SIG-M5 treated with dmso at 0.1 percent for 504 hours (cell line): ENCODE results near the gene EDNRA.

ENCODE experiments used
- DNase-seq: peaks from one replicate; lab custom pipeline; 2025; ENCODE audit not compliant: unreplicated experiment; lab: John Stamatoyannopoulos, UW

EDNRA gene

DNA sequence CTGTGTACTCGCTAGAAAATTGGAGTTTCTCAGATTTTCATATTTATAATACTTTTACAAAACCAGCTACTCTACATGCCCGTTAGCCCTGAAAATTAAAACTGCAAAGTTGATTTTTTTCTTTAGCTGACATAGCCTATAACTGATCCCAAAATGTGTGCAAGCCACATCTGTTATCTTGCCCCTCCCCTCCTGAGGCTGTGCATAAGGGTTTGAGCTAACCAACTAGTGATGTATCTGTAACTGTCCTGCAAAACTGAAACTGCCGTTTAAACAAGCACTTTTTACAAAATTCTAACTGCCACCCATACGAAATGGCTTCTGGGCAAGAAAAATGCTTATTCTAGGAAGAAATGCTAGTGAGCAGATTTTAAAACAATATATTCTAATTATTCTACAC is 59.1 kb downstream of the EDNRA start:
- DNase-seq = no peak

DNA sequence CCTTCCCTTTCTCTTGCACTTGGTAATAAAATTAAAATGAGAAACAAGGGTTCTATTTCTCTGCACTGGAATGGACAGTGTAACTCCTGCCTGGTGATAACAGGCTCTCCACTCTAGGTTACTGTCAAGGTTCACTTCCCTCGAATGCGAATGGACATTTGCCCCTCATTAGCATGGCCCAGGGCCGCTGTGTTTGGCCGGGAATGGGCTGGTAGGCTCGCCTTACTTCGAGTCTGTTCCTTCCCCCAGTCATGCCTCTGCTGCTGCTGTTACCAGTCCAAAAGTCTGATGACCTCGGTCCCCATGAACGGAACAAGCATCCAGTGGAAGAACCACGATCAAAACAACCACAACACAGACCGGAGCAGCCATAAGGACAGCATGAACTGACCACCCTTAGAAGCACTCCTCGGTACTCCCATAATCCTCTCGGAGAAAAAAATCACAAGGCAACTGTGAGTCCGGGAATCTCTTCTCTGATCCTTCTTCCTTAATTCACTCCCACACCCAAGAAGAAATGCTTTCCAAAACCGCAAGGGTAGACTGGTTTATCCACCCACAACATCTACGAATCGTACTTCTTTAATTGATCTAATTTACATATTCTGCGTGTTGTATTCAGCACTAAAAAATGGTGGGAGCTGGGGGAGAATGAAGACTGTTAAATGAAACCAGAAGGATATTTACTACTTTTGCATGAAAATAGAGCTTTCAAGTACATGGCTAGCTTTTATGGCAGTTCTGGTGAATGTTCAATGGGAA is 61.5 kb downstream of the EDNRA start:
- no peak for DNase-seq

DNA sequence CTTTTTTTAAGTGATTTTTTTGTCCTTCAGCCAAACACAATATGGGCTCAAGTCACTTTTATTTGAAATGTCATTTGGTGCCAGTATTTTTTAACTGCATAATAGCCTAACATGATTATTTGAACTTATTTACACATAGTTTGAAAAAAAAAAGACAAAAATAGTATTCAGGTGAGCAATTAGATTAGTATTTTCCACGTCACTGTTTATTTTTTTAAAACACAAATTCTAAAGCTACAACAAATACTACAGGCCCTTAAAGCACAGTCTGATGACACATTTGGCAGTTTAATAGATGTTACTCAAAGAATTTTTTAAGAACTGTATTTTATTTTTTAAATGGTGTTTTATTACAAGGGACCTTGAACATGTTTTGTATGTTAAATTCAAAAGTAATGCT is 62.1 kb downstream of the EDNRA start:
- no peak for DNase-seq

DNA sequence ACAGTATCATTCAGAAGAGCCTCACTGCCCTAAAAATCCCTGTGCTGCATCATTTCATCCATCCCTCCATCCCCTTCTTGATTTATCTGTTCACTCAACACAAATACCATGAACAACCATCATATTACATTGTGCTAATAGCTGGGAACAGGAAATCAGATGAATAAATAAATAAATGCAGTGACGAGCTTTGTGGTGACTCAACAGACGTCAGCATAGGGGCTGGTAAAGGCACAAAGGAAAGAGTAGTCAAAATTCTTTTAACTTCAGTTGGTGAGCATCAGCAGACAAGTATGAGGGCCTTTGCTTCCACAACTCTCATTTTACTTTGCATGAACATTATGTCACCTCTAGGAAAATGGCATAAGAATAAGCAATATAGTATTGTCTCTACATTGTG is 65.5 kb downstream of the EDNRA start:
- no peak for DNase-seq

DNA sequence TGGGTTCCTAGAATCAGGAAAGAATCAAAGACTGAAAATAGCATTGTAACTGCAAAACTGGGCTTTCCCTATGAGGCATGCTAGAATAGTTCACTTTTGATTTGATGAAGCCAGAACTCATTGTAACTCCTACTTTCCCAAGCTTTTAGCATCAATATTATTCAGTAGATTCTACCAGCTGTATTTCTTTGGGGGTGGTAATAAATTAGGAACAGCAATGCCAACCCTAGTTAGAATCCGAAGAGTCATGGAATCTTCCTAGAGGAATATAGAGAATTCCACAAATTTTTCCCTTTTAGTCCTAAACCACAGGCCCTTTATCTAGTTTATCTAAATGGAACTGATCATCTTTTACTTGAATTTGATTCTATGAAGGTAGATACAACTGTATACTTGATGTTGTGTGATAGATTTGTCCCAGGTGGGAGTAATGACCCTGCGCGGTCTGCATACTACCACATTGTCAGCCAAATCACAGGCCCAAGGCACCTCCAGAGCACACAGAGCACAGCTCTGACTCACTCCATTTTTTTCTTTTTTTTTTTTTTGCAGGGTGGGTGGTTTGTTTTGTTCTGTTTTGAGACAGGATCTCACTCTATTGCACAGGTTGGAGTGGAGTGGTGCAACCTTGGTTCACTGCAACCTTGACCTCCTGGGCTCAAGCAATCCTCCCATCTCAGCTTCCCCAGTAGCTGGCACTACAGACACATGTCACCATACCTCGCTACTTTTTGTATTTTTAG is 66.6 kb downstream of the EDNRA start:
- no peak for DNase-seq

DNA sequence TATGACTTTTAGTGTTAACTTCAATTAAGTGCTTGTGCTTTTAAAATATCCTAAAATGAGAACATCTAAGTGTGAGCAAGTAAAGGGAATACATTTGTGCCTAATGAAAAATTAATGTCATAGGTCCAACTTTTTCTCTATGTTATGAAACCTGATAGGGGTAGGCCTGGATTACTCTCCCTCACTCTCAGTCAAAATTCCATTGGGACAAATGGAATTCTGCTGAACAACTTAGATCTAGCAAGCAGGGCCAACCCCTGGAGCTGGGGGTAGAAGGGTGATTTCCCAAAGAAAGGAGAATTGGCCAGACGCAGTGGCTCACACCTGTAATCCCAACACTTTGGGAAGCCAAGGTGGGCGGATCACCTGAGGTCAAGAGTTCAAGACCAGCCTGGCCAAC is 67.4 kb downstream of the EDNRA start:
- DNase-seq = no peak

DNA sequence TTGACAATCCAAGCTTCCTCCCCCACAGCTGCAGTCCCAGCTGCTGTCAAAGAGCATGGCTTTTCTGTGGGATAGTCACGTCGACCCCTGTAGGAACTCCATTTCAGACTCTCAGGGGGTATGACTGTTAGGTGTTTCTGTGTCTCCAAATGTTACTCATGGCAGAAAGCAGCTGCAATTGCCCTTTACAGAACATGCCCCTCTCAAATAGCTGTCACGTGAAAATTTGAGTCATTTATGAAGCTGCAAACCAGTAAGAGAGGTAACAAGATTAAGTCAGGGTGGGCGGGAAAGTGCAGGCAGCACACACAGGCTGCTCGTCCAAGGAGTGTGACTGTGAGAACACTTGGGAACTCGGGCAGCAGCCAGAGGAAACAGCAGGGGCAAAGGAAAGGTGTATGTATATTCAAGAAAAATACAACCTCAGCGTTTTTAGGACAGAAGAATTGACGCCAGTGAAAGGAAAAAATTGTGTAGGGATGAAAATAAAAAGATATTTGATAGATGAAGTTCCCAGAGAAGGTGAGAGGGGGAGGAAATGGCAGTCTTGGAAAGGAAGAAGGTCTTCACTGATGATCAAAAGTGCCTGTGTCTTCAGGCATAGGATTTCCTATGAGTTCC is 69.8 kb downstream of the EDNRA start:
- DNase-seq = no peak

DNA sequence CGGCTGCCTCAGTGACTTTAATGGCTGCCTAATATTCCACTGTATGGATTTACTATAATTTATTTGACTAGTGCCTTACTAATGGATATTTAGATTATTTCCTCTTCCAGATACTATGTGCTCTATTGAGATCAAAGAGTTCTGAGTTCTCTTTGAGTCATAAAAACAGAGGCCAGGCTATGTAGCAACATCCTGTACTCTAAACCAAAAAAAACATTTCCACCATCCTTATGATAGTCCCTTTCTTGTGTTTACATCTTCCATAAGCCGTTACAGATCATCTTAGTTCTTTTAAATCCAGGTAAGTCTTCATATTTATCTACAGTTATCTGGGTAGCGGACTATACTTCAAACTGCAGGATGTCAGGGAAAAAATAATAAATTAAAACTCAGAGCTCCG is 79.7 kb downstream of the EDNRA start:
- DNase-seq = no peak

DNA sequence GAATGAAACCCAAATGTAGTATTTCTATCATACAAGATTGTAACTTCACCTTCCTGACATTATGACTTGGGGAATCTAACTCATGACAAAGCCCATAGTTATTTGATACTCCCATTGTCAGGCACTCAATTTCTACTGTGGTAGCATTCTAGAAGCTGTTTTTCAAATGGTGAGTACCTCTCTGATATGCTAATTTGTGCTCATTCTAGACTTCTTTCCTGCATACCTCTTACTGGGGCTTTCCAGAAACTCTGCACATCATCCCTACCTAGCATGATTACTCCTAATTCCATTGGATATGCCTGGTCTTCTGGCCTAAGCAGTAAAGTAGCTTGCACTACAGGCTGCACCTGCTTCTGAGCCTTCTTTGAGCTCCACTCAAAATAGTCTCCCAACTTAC is 85.9 kb downstream of the EDNRA start:
- no peak for DNase-seq

DNA sequence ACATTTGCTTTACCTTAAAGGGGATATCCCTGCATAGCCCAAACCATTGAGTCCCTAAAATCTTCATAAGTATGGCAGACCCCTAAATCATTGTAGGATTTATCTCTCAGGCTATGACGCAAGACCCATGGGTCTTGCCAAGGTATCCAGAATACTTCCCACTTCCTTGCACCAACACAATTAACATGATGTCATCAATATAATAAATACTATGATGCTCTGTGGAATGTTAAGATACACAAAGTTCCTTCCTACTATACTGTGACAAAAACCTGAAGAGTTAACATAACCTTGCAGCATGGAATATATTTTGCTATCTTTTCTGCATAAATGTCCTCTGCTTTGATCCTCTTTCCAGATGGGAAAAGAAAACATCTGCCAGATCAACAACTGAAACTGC is 86.4 kb downstream of the EDNRA start:
- no peak for DNase-seq

DNA sequence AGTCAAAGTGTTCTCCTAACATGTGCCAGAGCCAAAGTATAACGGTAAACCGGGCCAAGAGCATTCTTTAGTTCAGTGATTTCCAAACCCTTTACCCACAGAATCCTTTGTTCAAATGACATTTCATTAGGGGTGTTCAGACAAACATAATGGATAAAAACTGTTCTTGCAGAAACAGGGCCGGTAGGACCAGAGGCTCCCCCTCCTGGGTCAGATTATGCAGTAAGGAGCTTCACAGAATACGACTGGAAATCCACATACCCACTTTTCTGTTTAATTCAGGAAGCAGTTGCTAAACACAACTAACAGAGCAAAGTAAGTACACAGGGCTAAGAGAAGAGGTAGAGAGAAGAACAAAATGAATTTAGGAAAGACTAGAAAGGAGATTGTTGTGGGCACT is 89.7 kb downstream of the EDNRA start:
- DNase-seq = no peak

DNA sequence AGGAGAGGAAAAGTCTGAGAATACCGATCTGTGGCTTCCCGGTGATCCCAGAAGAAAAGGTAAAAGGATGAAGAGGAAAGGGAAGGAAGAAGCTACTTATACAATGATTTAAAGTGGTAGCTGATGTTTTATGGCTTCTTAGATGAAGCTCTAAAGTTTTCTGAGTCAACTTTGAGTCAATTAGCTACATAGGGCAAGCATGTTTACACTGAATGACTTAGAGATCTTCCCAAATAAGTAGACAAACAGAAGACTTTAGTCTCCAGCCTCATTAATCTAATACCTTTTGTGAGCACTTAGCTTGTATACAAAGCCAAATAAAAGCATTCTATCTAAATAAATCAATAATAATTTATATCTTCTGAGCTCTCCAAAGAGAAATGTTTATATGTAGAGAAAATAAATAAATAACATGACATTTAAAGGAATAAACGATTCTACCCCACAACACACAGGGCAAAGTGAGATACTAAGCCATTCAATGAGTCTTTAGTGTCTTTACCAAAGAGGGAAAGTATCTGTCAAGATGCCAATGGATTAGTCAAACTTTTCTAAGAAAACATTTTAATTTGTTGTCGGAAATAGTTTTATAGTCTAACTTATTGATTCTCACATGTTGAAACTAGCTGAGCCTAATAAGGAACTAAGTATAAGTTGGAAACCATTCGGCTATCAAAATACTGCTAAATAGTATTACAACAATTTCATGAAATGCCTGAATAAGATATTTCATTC is 90.3 kb downstream of the EDNRA start:
- no peak for DNase-seq

DNA sequence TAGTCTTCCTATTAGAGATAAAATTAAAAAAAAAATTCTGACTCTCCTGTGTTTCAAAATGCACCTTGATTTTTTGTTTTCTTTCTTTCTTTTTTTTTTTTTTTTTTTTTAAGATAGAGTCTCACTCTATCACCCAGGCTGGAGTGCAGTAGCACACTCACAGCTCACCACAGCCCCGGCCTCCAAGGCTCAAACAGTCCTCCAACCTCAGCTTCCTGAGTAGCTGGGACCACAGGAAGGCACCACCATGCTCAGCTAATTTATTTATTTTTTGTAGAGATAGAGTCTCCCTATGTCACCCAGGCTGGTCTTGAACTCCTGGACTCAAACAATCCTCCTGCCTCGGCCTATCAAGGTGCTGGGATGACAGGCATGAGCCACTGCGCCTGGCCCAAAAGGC is 95.2 kb downstream of the EDNRA start:
- no peak for DNase-seq

DNA sequence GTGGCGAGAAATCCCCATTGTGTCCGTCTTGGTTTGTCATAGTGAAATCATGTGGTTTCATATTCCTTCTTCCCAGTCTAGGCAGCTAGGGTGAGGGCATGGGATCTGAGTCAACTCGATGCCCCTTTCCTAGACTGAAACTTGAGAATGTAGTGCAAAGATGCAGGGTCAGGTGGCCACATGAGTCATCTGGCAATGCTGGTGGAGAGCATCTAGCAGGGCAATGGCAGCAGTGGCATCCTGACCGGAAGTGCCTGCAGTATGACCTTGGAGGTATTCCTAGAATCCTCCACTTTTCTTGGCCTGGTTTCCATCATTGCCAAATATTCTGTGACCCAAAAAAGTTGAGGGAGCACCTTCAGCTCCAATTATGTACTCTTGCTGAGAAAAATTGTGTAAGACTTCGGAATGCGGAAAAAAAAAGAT is 97.2 kb downstream of the EDNRA start:
- peak; percentile 60 for DNase-seq

DNA sequence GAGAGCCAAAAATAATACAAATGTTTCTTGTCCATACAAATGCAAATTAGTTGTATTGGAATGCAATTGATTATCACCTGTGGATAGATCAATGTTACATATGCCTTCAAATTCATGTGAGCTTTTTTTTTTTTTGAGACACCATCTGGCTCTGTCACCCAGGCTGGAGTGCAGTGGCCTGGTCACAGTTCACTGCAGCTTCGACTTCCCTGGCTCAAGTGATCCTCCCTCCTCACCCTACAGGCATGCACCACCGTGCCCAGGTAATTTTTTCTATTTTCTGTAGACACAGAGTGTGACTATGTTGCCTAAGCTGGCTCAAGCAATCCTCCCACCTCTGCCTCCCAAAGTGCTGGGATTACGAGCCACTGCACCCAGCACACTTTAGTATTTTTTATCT is 97.7 kb downstream of the EDNRA start:
- no peak for DNase-seq

DNA sequence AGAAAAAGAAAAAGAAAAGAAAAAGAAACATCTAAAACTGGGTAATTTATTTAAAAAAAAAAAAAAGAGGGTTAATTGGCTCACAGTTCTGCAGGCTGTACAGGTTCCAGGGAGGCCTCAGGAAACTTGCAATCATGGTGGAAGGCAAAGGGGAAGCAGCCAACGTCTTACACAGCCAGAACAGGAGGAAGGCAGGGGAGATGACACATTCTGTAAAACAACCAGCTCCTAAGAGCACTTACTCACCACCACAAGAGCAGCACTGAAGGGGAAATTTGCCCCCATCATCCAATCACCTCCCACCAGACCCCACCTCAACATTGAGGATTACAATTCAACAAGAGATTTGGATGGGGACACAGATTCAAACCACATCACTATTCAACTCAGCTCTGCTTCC is 99.5 kb downstream of the EDNRA start:
- DNase-seq = no peak

DNA sequence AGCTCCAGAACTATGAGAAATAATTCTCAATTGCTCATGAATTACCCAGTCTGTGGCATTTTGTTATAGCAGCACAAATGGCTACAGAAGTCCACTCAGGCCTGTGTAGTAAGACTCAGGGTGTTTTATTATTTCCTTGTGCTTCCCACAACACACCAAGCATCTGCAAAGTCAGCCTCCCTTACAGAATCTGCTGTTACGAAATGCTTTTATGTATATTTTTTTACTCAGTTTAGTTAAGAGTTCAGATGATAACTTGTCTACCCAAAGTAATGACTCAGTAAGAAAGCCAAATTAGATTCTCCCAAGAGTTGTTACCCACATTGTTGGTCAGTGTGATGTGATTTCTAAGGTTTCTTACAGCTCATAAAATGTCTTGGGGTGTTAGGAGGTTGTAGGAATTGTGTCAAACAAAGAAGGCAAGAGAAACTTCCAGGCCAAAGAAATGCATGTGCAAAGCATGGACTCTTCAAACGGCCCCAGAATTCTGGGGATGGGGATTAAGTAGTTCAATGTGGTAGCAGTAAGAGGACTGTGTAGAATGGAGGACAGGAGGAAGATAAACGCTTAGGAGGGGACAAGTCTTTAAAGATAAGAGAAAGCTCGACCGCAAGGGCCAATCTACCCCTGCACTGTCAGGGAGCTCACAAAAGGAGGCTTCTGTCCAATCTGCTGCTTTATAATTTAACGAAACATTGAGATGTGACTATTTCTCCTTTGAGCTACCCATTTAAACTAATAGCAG is 100.9 kb downstream of the EDNRA start:
- DNase-seq = no peak

DNA sequence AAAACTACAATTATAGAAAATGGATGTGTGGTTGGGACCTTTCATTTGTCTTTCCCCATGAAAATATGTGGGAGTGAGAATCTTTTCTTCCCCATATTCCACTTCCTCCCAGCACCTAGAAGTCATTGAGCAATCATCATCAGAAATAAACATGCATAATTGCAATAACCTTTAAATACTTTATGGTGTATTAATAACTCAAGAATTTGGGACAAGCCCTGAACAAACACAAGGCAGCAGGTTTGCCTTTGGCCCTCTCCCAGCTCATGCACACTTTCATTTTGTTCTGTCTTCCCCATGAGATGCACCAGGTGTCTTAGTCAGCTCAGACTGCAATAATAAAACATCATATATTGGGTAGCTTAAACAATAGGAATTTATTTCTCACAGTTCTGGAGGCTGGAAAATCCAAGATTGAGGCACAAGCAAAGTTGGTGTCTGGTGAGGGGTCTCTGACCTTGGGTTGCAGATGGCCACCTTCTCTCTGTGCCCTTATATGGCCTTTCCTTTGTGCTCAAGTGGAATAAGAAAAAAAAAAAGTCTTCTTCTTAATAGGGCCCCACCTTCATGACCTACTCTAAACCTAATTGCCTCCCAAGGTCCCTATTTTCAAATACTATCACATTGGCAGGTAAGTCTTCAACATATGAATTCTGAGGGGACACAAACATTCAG is 101.6 kb downstream of the EDNRA start:
- DNase-seq = no peak

DNA sequence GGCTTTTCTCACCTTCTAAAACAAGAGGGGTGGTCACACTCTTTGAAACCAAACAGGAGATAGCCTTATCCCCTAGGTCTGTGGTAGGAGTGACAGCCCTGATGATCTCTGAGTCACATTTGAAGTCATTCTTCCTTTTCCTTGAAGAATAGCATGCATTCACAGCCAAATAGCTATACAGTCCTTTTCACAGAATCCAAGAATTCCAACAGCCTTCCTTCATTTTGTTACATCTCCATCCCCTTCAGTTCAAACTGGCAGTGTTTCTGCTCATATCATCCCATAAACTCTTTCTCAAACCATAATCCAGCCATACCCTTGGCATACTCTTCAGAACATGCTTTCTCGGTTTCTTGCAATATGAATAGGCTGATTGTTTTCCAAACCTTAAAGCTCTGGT is 103.0 kb downstream of the EDNRA start:
- DNase-seq = no peak

DNA sequence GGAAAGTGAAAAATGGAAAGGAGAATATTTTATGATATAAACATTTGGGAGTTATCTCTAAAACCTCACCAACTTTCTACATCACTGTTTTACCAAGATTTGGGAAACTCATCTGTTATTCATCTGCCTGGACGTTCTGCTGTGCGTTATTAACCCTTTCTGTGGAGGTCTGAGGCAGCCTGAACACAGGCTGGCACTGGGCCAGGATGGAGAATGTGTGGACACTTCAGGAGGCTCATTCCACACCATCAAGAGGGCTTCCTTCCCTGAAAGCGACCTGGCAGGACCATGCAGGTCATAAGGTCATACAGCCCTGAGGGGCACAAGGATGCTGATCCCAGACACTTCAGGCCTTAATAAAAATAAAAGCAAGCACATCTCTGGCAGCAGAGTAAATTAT is 105.1 kb downstream of the EDNRA start:
- DNase-seq = no peak
